ENCODE measurements around the gene TRPM2. TPM values are rescaled to one million over a fixed set of nuclear protein-coding genes. Genes with fewer than 3 reads are reported as not detected.
A peak's percentile ranks its signal among the peaks of the same experiment; 100 is the strongest.

TRPM2 gene
- total and polyA plus RNA-seq, 2 of the 8 experiments (the other 6 are each of a cell fraction or from before 2014, with no cell fraction given): 0.27 to 0.28 TPM

GRCh38 chr21:44349847-44350772 lies 3.3 kb upstream of the TRPM2 start:
- Histone ChIP-seq H3K4me2 (ENCODE audit: insufficient read depth in 1 of 2, low read depth in 2 of 2, low read length in 2 of 2) (peak overlapping the region; percentile 21 to 75; a peak in 3 of 4 replicates), H3K18ac (ENCODE audit: extremely low read depth, low read length) (no peak overlapping the region), H4K91ac (replicated peaks; ENCODE audit: insufficient read length, low read length) (no peak overlapping the region), H2AFZ (ENCODE audit: low read length) (no peak overlapping the region; the same call in 1 of the 2 replicates), H3K4ac (replicated peaks; ENCODE audit: insufficient read length, low read depth, low read length) (no peak overlapping the region), H2BK20ac (ENCODE audit: low read length) (no peak overlapping the region), H3K56ac (replicated peaks; ENCODE audit: insufficient read length, low read depth, low read length) (no peak overlapping the region), H2BK5ac (ENCODE audit: low read depth, low read length) (no peak overlapping the region), H3K23me2 (ENCODE audit: low read depth, low read length) (no peaks in the 10 kb centered on the region; the same call in 1 of the 2 replicates), H3K79me2 (ENCODE audit: control insufficient read depth in 1 of 2, insufficient read depth in 2 of 2, low read length in 2 of 2) (no peaks in the 10 kb centered on the region), H3K4me1 (replicated peaks in 1 of 4; ENCODE audit: control insufficient read depth in 3 of 4, insufficient read depth in 4 of 4, low read length in 3 of 4) (peaks cover 0 to 5% (median under 1%) of the 10 kb centered on the region in 4 experiments; a peak in 3 of 7 replicates), H3K27ac (ENCODE audit: low read depth, low read length) (no peak overlapping the region), H4K5ac (ENCODE audit: insufficient read length, low read depth, low read length) (no peak overlapping the region), H2BK12ac (ENCODE audit: low read depth, low read length) (no peak overlapping the region), H3K14ac (ENCODE audit: insufficient read length) (no peak overlapping the region), H4K20me1 (replicated peaks in 1 of 2; ENCODE audit: control insufficient read depth in 1 of 2, insufficient read depth in 2 of 2, low read length in 2 of 2) (peaks cover 0 to 2% of the 10 kb centered on the region in 2 experiments), H3K9me3 (ENCODE audit: insufficient read depth in 2 of 2, low read depth in 1 of 2, low read length in 1 of 2) (no peaks in the 10 kb centered on the region), H3K9ac (replicated peaks in 1 of 4; ENCODE audit: extremely low read depth in 1 of 4, low read depth in 3 of 4, low read length in 3 of 4) (no peak overlapping the region), H3K79me1 (ENCODE audit: low read depth, low read length) (no peaks in the 10 kb centered on the region), H4K8ac (ENCODE audit: extremely low read depth, insufficient read depth, low read length) (no peak overlapping the region; the same call in 1 of the 2 replicates), H3K4me3 (ENCODE audit: extremely low read depth in 1 of 4, insufficient read depth in 2 of 4, low read depth in 3 of 4, low read length in 4 of 4) (peak overlapping the region in 1 of 4 experiments; percentile 51; a peak in 2 of 8 replicates), H2BK120ac (replicated peaks; ENCODE audit: low read depth, low read length) (no peak overlapping the region), H2BK15ac (ENCODE audit: low read length) (no peak overlapping the region), H2AK5ac (ENCODE audit: low read depth, low read length) (no peak overlapping the region), H3K23ac (ENCODE audit: insufficient read length) (no peak overlapping the region), H3K27me3 (replicated peaks in 1 of 4; ENCODE audit: control insufficient read depth in 3 of 4, extremely low read depth in 1 of 4, insufficient read depth in 3 of 4, low read length in 3 of 4) (peaks cover 17 to 40% (median 28%) of the 10 kb centered on the region in 4 experiments; a peak in 6 of 7 replicates), H3K36me3 (ENCODE audit: control insufficient read depth in 2 of 4, insufficient read depth in 4 of 4, low read length in 3 of 4) (no peaks in the 10 kb centered on the region)
- 35% methylated on average over 29 of the region's 113 CpGs; no CpG with 5 or more reads in 1 of the 2 experiments for WGBS, 2 experiments (ENCODE audit: extremely low coverage in 1 of 2, insufficient coverage in 1 of 2, insufficient read length in 1 of 2, insufficient replicate concordance in 2 of 2, low coverage in 1 of 2, low lambda C conversion rate in 2 of 2, missing lambda C conversion rate in 1 of 2)
- POLR2A ChIA-PET (ENCODE audit: partially characterized antibody): no interaction called here
- FAIRE-seq: no peak
- DNase-seq (ENCODE audit: low read depth in 1 of 2, low spot score in 2 of 2): no peak
- CTCF ChIA-PET (ENCODE audit: partially characterized antibody): no interaction called here
- TF ChIP-seq NANOG (IDR thresholded peaks at IDR 0.05; ENCODE audit: insufficient read depth, low read depth, low read length, poor library complexity, severe bottlenecking) (no peak), MAX (IDR thresholded peaks at IDR 0.05) (peak; percentile 91), CREB1 (IDR thresholded peaks at IDR 0.05) (0 out of 2 replicates have a peak, but pooled peaks have one; percentile 11), KDM4A (IDR thresholded peaks at IDR 0.05; ENCODE audit: low read depth, low read length, severe bottlenecking) (peak; percentile 36), KDM1A (IDR thresholded peaks at IDR 0.05; ENCODE audit: borderline replicate concordance, low read length) (no peak), PHF8 (conservative IDR thresholded peaks at IDR 0.05; ENCODE audit: low read depth, low read length) (no peak), RAD21 (IDR thresholded peaks at IDR 0.05 in 1 of 2, conservative IDR thresholded peaks at IDR 0.05 in 1 of 2; ENCODE audit: low read depth in 2 of 2, low read length in 2 of 2) (no peak), SP1 (IDR thresholded peaks at IDR 0.05; ENCODE audit: low read depth, low read length) (no peak), HDAC6 (IDR thresholded peaks at IDR 0.05; ENCODE audit: low read depth, low read length) (no peak), TAF7 (optimal IDR thresholded peaks at IDR 0.05; ENCODE audit: borderline replicate concordance, low read depth, low read length) (no peak)

Measured in H1 (cell line).